D721Med (cell line): ENCODE measurements around the gene GAGE12J.

ENCODE experiments used
- DNase-seq: peaks from one replicate; pipeline ENCODE4 v3.0.0; 2011; ENCODE audit warnings: low spot score; ENCODE audit not compliant: insufficient read length
- FAIRE-seq: peaks from 2 replicates; lab custom pipeline; 2011; peaks lifted over from hg19 to GRCh38; lab: Jason Lieb, UNC
- CTCF ChIP-seq: IDR thresholded peaks from 2 replicates; pipeline ENCODE4 v1.5.1; 2012; ENCODE audit warnings: mild to moderate bottlenecking, control low read depth; ENCODE audit not compliant: insufficient read depth; ENCODE audit errors: missing control alignments

The GAGE12J gene

GRCh38 chrX:49282647-49283011 lies 39.2 kb upstream of the GAGE12J start:
- peak; percentile 76 for FAIRE-seq
- no peak for DNase-seq
- TF ChIP-seq CTCF, result peak; percentile 39

GRCh38 chrX:49284212-49284611 lies 37.6 kb upstream of the GAGE12J start:
- no peak for TF ChIP-seq CTCF
- FAIRE-seq (no peak), DNase-seq (no peak)

GRCh38 chrX:49286136-49286535 lies 35.7 kb upstream of the GAGE12J start:
- DNase-seq (no peak), FAIRE-seq (no peak)
- TF ChIP-seq CTCF, result no peak

GRCh38 chrX:49286581-49286980 lies 35.3 kb upstream of the GAGE12J start:
- FAIRE-seq (no peak), DNase-seq (no peak)
- no peak for TF ChIP-seq CTCF

GRCh38 chrX:49287665-49288064 lies 34.2 kb upstream of the GAGE12J start:
- DNase-seq (no peak), FAIRE-seq (no peak)
- TF ChIP-seq CTCF, result no peak

GRCh38 chrX:49290215-49290614 lies 31.6 kb upstream of the GAGE12J start:
- TF ChIP-seq CTCF, result no peak
- FAIRE-seq (no peak), DNase-seq (no peak)

- TF ChIP-seq CTCF, result peak; percentile 35
- FAIRE-seq, result no peak
- no peak for DNase-seq
Measured at GRCh38 chrX:49291615-49292337, 30.1 kb upstream of the GAGE12J start.
